22Rv1 (cell line): ENCODE measurements around the gene OGFOD2.

ENCODE experiments used
- ZFX ChIP-seq: fragments of 450-650 bp; IDR thresholded peaks from 2 replicates; pipeline ENCODE4 v1.6.1; 2017; ENCODE audit warnings: antibody characterized with exemption, borderline replicate concordance
- TF ChIP-seq, protein P1 (sequence below): fragments of 450-650 bp; IDR thresholded peaks from 2 replicates; pipeline ENCODE4 v1.5.1; 2017; ENCODE audit warnings: mild to moderate bottlenecking

GRCh38 chr12:122951979-122952892, 22.8 kb upstream of the OGFOD2 start:
- TF ChIP-seq, protein P1, sequence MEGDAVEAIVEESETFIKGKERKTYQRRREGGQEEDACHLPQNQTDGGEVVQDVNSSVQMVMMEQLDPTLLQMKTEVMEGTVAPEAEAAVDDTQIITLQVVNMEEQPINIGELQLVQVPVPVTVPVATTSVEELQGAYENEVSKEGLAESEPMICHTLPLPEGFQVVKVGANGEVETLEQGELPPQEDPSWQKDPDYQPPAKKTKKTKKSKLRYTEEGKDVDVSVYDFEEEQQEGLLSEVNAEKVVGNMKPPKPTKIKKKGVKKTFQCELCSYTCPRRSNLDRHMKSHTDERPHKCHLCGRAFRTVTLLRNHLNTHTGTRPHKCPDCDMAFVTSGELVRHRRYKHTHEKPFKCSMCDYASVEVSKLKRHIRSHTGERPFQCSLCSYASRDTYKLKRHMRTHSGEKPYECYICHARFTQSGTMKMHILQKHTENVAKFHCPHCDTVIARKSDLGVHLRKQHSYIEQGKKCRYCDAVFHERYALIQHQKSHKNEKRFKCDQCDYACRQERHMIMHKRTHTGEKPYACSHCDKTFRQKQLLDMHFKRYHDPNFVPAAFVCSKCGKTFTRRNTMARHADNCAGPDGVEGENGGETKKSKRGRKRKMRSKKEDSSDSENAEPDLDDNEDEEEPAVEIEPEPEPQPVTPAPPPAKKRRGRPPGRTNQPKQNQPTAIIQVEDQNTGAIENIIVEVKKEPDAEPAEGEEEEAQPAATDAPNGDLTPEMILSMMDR = peak; percentile 94
- TF ChIP-seq ZFX = no peak
